ENCODE data around the gene SPEF2.

- TF ChIP-seq ZNF207 (IDR thresholded peaks at IDR 0.05; ENCODE audit: borderline replicate concordance) (no peak), CTCF (CRISPR knock-in tag; IDR thresholded peaks at IDR 0.05) (no peak), ZNF282 (IDR thresholded peaks at IDR 0.05; ENCODE audit: partially characterized antibody) (no peak), EP300 (IDR thresholded peaks at IDR 0.05; ENCODE audit: low read depth in 2 of 2, low read length in 2 of 2) (no peak), EP300 (CRISPR knock-in tag; IDR thresholded peaks at IDR 0.05; ENCODE audit: borderline replicate concordance) (no peak), FOXP1 (IDR thresholded peaks at IDR 0.05) (no peak), FOXP1 (CRISPR knock-in tag; IDR thresholded peaks at IDR 0.05) (no peak), CREB1 (IDR thresholded peaks at IDR 0.05) (no peak), CREB1 (CRISPR knock-in tag; IDR thresholded peaks at IDR 0.05) (no peak), RBM39 (IDR thresholded peaks at IDR 0.05; ENCODE audit: low read depth, low read length, poor library complexity, severe bottlenecking) (no peak), POLR2AphosphoS2 (IDR thresholded peaks at IDR 0.05; ENCODE audit: low read depth, low read length) (no peak), MTF1 (CRISPR knock-in tag; IDR thresholded peaks at IDR 0.05) (no peak), ZNF670 (CRISPR knock-in tag; IDR thresholded peaks at IDR 0.05; ENCODE audit: borderline replicate concordance) (no peak), JDP2 (CRISPR knock-in tag; IDR thresholded peaks at IDR 0.05; ENCODE audit: borderline replicate concordance) (no peak)
Observed at GRCh38 chr5:35664584-35664983, 46.9 kb downstream of the SPEF2 start.
